ENCODE data around the gene NLE1.
A peak's percentile ranks its signal among the peaks of the same experiment; 100 is the strongest.
"Not testable (repeated sequence)": the region's sequence is repeated elsewhere in the genome, so short reads cannot be mapped to it uniquely, and the experiment has no call there.

Gene NLE1

GRCh38 chr17:35129154-35129972, 12.7 kb downstream of the NLE1 start:
- no peak for DNase-seq (ENCODE audit: low spot score)

- DNase-seq (ENCODE audit: low spot score): no peak
Observed at GRCh38 chr17:35127751-35128514, 14.2 kb downstream of the NLE1 start.

GRCh38 chr17:35121315-35121714, 20.8 kb downstream of the NLE1 start, which contains the start of gene FNDC8:
Gene FNDC8 (plus strand): TSS chr17:35121615. CDS start chr17:35121694, 79 bp downstream.
- DNase-seq (ENCODE audit: low spot score): no peak

- DNase-seq (ENCODE audit: low spot score): peak; percentile 76
Observed at GRCh38 chr17:35119370-35120165, 22.5 kb downstream of the NLE1 start, which contains the start of gene RAD51D. Gene RAD51D (minus strand): TSS chr17:35119860. CDS start chr17:35119613, 247 bp downstream.

GRCh38 chr17:35117984-35118383, 24.1 kb downstream of the NLE1 start:
- DNase-seq (ENCODE audit: low spot score): peak; percentile 36

GRCh38 chr17:35116845-35117244, 25.3 kb downstream of the NLE1 start:
- DNase-seq (ENCODE audit: low spot score): no peak

- DNase-seq (ENCODE audit: low spot score): not testable (repeated sequence)
Observed at GRCh38 chr17:35110791-35111190, 31.3 kb downstream of the NLE1 start.

- no peak for DNase-seq (ENCODE audit: low spot score)
Observed at GRCh38 chr17:35104844-35105450, 37.2 kb downstream of the NLE1 start.

- DNase-seq (ENCODE audit: low spot score): no peak
Observed at GRCh38 chr17:35103271-35103670, 38.8 kb downstream of the NLE1 start.

- DNase-seq (ENCODE audit: low spot score): no peak
Observed at GRCh38 chr17:35101725-35102124, 40.4 kb downstream of the NLE1 start.

GRCh38 chr17:35101036-35101435, 41.1 kb downstream of the NLE1 start:
- no peak for DNase-seq (ENCODE audit: low spot score)

- DNase-seq (ENCODE audit: low spot score): no peak
Observed at GRCh38 chr17:35099908-35100307, 42.2 kb downstream of the NLE1 start.

GRCh38 chr17:35097776-35098175, 44.3 kb downstream of the NLE1 start:
- DNase-seq (ENCODE audit: low spot score): no peak

GRCh38 chr17:35095741-35096140, 46.4 kb downstream of the NLE1 start:
- DNase-seq (ENCODE audit: low spot score): no peak

- no peak for DNase-seq (ENCODE audit: low spot score)
Observed at GRCh38 chr17:35094902-35095301, 47.2 kb downstream of the NLE1 start.

GRCh38 chr17:35090707-35091106, 51.4 kb downstream of the NLE1 start:
- not testable (repeated sequence) for DNase-seq (ENCODE audit: low spot score)

GRCh38 chr17:35089586-35090296, 52.4 kb downstream of the NLE1 start:
- peak; percentile 28 for DNase-seq (ENCODE audit: low spot score)

GRCh38 chr17:35088881-35089585, 53.1 kb downstream of the NLE1 start:
- DNase-seq (ENCODE audit: low spot score): peak; percentile 88

- DNase-seq (ENCODE audit: low spot score): peak; percentile 10
Observed at GRCh38 chr17:35088356-35088880, 53.7 kb downstream of the NLE1 start.

- peak; percentile 20 for DNase-seq (ENCODE audit: low spot score)
Observed at GRCh38 chr17:35087731-35088355, 54.3 kb downstream of the NLE1 start.
